ENCODE results near the gene KIZ.

KIZ gene, protein sequence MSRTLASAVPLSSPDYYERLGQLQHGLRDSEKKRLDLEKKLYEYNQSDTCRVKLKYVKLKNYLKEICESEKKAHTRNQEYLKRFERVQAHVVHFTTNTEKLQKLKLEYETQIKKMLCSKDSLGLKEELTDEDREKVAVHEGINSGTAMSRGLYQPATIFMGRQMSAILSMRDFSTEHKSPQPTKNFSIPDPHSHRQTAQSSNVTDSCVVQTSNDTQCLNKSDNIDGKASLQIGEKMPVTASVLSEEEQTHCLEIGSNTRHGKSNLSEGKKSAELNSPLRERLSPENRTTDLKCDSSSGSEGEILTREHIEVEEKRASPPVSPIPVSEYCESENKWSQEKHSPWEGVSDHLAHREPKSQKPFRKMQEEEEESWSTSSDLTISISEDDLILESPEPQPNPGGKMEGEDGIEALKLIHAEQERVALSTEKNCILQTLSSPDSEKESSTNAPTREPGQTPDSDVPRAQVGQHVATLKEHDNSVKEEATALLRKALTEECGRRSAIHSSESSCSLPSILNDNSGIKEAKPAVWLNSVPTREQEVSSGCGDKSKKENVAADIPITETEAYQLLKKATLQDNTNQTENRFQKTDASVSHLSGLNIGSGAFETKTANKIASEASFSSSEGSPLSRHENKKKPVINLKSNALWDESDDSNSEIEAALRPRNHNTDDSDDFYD

DNA sequence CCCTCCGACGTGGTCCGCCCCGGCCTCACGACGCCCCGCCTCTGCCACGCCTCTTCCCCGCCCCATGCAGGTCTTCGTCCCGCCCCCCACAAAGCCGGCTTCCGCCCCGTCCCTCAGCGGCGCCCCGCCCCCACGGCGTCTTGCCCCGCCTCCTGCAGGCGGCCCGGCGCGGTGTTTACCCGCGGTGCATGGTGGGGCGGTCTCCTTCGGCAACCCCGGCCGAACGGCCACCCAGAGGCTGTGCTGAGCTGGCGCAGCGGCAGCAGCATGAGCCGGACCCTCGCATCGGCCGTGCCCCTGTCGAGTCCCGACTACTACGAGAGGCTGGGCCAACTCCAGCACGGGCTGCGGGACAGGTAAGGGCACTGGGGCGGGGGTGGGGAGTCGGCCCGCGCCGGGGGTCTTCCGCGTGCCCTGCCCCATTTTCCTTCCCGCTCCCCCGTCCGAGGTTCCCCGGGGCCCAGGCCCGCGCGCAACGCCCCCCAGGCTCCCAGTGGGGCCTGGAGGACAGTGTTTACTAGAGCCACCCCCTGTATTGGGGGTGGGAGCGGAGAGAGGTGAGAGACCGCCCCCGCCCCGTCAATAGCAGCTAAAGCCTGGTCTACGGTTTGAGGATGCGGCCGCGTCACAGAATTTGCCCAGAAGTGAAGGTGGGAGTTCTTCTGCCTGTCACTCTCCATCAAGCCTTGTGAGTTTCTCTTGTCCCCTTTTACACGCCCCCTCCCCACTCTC is at the start of gene KIZ:
KIZ (plus strand) TSS at position 234 of the 732 bp plus-strand sequence; CDS start at position 268, 34 bp downstream.
- Histone ChIP-seq H3K9me3 (ENCODE audit: control insufficient read depth, insufficient read depth, low read length) (no peaks in the 10 kb centered on the region), H3K9ac (ENCODE audit: low read depth, low read length) (peak within 1 kb of the TSS; percentile 79), H3K36me3 (ENCODE audit: insufficient read depth, low read length) (no peaks in the 10 kb centered on the region; the same call in 1 of the 2 replicates), H3K4me1 (ENCODE audit: insufficient read depth, low read length) (peaks cover 5% of the 10 kb centered on the region; the same call in 1 of the 2 replicates)

DNA sequence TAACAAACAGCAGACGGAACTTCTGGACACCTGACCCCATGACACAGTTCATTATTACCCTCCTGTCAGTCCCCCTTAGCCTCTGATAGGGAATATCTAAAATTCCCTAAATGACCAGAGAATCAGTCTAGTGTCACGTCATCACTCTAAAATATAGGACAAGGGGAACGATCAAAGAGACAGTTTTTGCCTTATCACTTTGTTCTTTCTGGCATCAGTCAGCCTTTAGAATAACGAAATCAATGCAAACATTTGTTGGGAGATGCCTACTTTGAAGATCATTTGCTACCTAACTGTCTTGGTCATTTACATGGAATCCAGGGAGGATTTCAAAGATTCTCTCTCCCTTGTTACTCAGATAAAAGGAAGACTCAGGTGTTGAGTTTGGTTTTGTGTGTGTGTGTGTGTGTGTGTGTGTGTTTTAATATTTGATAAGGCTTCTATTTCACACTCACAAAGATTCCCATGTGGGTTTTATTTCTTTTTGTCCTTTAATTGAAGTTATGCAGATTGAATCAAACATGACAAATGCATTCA is 48.0 kb upstream of the KIZ start:
- Histone ChIP-seq H3K9me3 (ENCODE audit: control insufficient read depth, insufficient read depth, low read length) (no peaks in the 10 kb centered on the region), H3K4me1 (ENCODE audit: insufficient read depth, low read length) (no peaks in the 10 kb centered on the region), H3K36me3 (ENCODE audit: insufficient read depth, low read length) (no peaks in the 10 kb centered on the region), H3K9ac (ENCODE audit: low read depth, low read length) (no peak overlapping the region)

DNA sequence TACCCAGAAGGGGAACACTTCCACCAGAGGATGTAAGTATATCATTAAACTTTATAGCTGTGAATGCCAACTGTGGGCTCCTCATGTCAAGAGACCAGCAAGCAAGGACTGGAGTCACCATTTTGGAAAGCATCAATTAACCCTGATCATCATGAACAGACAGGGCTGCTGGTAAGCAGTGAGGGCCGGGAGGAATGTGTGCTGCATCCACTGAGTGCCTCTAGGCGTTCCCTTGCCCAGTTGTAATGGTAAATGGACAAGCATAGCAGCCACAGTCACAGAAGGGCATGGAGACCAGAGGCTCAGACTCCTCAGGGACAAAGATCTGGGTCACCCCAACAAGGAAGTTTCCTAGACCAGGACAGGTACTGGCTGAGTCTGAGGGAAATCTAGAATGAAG is 43.3 kb upstream of the KIZ start:
- Histone ChIP-seq H3K36me3 (ENCODE audit: insufficient read depth, low read length) (no peaks in the 10 kb centered on the region), H3K4me1 (ENCODE audit: insufficient read depth, low read length) (no peaks in the 10 kb centered on the region), H3K9me3 (ENCODE audit: control insufficient read depth, insufficient read depth, low read length) (no peaks in the 10 kb centered on the region), H3K9ac (ENCODE audit: low read depth, low read length) (no peak overlapping the region)

DNA sequence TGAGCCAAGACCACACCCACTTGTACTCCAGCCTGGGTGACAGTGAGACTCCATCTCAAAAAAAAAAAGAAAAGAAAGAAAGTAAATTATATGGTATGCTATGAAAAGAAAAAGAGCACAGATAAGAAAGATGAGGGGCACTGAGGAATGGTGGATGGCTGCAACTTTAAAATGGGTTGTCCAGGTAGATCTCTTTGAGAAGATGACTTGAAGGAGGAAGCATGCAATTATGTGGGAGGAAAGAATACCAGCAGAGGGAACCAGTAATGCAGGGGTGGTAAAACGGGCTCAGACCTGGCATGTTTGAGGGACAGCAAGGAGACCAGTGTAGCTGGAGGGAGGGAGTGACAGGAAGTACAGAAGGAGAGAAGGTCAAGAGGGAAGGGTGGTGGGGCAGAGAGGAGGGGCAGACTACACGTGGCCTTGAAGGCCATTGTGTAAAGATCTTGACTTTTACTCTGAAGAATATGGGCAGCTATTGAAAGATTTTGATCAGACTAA is 42.0 kb upstream of the KIZ start:
- no peaks in the 10 kb centered on the region for H3K36me3 ChIP-seq (ENCODE audit: insufficient read depth, low read length)
- peaks cover 5% of the 10 kb centered on the region; the same call in 1 of the 2 replicates for H3K4me1 ChIP-seq (ENCODE audit: insufficient read depth, low read length)
- no peaks in the 10 kb centered on the region for H3K9me3 ChIP-seq (ENCODE audit: control insufficient read depth, insufficient read depth, low read length)
- H3K9ac ChIP-seq (ENCODE audit: low read depth, low read length) = no peak overlapping the region

DNA sequence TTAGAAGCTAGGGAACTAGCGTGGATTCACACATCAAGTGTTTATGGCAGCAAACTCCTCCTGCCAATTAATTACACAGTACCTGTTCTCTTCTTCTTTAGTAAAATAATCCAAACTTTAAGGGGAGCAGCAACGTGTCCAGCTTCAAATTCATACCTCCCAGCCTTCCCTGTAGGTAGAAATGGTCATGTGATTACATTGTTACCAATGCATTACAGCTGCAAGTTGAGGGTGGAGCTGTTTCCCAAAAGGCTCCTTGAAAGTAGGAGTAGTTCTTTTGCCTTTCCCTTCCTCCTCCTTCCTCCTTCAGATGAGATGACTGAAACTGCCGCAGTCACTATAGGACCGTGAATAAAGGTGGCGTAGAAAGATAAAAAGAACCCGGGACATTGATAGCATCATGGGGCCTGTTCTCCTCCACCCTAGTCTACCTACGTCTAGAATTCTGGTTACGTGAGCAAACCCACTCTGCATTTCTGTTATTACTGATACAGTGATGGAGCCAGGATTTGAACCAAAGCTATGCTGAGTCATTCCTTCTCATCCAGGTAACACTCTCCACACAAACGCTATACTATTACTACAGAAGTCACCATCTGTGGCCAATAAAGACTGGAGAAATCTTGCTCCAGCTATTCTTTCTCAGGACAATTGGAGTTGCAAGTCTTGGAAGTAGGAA is 37.9 kb upstream of the KIZ start:
- peaks cover 27% of the 10 kb centered on the region for H3K4me1 ChIP-seq (ENCODE audit: insufficient read depth, low read length)
- no peaks in the 10 kb centered on the region for H3K9me3 ChIP-seq (ENCODE audit: control insufficient read depth, insufficient read depth, low read length)
- H3K9ac ChIP-seq (ENCODE audit: low read depth, low read length) = no peak overlapping the region
- H3K36me3 ChIP-seq (ENCODE audit: insufficient read depth, low read length) = no peaks in the 10 kb centered on the region

DNA sequence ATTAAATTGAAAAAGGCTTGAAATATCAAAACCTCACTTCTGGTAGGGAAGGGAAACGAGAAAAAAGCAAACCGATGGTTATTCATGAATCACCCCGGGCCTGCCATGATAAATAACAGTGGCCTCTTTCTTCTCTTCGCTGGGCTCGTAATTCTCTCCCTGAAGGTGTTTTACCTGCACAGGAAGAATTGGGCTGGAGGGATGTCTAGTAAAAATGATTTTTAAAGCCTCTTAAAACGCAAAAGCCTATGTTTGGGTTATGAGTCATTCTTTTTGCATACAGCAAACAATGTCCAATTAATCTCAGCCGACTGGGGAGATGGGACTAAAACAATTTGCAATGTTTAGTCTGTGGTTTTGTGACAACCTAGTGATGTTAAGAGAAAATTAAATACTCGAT is 36.5 kb upstream of the KIZ start:
- no peaks in the 10 kb centered on the region for H3K36me3 ChIP-seq (ENCODE audit: insufficient read depth, low read length)
- peaks cover 27% of the 10 kb centered on the region for H3K4me1 ChIP-seq (ENCODE audit: insufficient read depth, low read length)
- no peaks in the 10 kb centered on the region for H3K9me3 ChIP-seq (ENCODE audit: control insufficient read depth, insufficient read depth, low read length)
- H3K9ac ChIP-seq (ENCODE audit: low read depth, low read length) = no peak overlapping the region

DNA sequence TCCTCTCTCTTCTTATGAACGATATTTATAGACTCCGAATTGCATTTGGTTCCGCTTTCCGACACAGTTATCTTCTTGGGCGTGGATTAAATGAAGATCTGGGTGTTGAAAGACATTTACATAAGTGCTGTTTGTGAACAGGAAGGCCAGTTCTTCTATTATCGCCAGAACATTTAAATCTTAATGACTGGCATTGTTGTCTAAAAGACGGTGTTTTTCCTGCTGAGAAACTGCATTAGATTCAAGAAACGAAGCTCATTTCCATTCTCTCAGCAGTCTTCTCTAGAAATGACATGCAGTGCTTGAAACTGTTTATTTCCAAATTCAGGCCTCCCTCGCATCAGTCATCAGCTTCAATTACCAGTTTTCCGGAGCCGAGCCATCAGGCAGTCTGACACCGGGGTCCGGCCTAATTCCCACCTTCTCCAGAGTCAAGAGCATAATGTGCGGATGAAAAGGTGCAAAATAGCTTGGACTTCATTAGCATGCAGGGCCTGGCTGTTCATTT is 35.7 kb upstream of the KIZ start:
- Histone ChIP-seq H3K9ac (ENCODE audit: low read depth, low read length) (peak overlapping the region; percentile 6; the same call in 1 of the 2 replicates), H3K9me3 (ENCODE audit: control insufficient read depth, insufficient read depth, low read length) (no peaks in the 10 kb centered on the region), H3K36me3 (ENCODE audit: insufficient read depth, low read length) (no peaks in the 10 kb centered on the region), H3K4me1 (ENCODE audit: insufficient read depth, low read length) (peaks cover 27% of the 10 kb centered on the region)

DNA sequence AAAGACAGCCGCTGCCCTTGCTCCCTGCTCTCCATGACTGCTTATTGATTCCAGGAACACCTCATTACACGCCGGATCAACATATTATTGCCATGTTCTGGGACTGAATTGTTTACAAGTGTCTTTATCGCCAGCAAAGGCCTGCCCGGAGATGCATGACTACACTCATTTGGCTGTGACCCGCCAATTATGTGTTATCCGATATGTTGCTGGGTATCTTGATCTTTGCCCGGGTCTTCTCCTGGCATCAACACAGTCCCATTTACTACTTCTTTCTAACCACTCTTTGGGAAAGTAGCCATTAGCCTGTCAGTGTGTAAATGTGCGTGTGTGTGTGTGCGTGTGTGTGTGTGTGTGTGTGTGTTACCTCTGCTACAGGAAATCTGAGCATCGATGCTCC is 35.2 kb upstream of the KIZ start:
- peaks cover 27% of the 10 kb centered on the region for H3K4me1 ChIP-seq (ENCODE audit: insufficient read depth, low read length)

DNA sequence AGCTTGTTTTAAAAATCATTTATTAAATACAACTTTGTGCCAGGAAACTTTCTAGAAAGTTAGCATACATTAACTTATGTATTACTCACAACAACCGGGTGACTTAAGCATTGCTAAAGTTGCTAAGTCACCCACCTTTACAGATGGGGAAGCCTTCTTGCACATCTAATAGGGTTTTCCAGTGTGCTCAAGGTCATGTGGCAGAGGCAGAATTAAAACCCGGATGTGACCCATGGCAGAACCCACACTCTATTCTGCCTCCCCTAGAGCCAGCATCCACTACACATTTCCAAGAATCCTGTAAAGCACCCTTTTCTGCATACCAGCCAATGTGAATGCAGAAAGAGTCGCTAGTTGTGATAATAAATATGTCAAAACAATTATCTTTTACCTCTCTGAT is 33.1 kb upstream of the KIZ start:
- Histone ChIP-seq H3K9ac (ENCODE audit: low read depth, low read length) (no peak overlapping the region), H3K36me3 (ENCODE audit: insufficient read depth, low read length) (no peaks in the 10 kb centered on the region), H3K9me3 (ENCODE audit: control insufficient read depth, insufficient read depth, low read length) (no peaks in the 10 kb centered on the region), H3K4me1 (ENCODE audit: insufficient read depth, low read length) (peaks cover 26% of the 10 kb centered on the region)

More for the DNA sequence above, 35.2 kb upstream of the KIZ start:
- Histone ChIP-seq H3K9me3 (ENCODE audit: control insufficient read depth, insufficient read depth, low read length) (no peaks in the 10 kb centered on the region), H3K36me3 (ENCODE audit: insufficient read depth, low read length) (no peaks in the 10 kb centered on the region), H3K9ac (ENCODE audit: low read depth, low read length) (no peak overlapping the region)

DNA sequence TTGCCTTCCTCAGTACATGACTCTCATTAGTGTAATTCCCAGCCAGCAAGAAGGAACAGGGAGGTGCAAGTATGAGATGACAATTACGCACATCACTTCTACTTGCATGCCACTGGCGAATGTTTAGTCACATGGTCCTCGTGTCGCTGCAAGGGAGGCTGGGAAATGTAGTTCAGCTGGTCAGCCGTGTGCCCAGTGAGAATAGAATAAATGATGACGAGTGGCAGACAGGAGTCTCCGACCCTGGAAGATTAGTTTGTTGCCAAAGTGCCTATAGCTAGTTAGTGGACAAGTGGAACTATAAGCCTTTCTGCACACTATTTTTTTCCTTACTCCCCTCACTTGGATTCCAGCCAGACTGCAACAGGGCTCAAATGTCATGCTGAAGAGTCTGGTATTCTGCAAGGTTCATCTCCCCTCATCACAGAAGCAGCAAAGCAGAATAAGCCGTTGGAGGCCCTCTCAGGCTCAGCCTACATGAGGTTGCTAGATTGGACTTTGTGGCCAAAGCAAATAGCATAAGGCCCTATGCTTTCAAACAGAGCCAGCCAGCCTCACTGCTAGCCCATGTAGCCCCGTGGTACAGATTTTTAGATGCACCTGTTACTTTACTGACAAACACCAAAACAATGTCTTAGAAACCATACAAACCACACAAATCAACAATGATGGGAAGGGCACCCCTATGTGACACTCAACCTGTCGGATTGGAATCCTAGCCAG is 29.4 kb upstream of the KIZ start:
- H3K4me1 ChIP-seq (ENCODE audit: insufficient read depth, low read length) = peaks cover 2% of the 10 kb centered on the region; the same call in 1 of the 2 replicates
- no peaks in the 10 kb centered on the region for H3K9me3 ChIP-seq (ENCODE audit: control insufficient read depth, insufficient read depth, low read length)
- H3K36me3 ChIP-seq (ENCODE audit: insufficient read depth, low read length) = no peaks in the 10 kb centered on the region
- no peak overlapping the region for H3K9ac ChIP-seq (ENCODE audit: low read depth, low read length)

DNA sequence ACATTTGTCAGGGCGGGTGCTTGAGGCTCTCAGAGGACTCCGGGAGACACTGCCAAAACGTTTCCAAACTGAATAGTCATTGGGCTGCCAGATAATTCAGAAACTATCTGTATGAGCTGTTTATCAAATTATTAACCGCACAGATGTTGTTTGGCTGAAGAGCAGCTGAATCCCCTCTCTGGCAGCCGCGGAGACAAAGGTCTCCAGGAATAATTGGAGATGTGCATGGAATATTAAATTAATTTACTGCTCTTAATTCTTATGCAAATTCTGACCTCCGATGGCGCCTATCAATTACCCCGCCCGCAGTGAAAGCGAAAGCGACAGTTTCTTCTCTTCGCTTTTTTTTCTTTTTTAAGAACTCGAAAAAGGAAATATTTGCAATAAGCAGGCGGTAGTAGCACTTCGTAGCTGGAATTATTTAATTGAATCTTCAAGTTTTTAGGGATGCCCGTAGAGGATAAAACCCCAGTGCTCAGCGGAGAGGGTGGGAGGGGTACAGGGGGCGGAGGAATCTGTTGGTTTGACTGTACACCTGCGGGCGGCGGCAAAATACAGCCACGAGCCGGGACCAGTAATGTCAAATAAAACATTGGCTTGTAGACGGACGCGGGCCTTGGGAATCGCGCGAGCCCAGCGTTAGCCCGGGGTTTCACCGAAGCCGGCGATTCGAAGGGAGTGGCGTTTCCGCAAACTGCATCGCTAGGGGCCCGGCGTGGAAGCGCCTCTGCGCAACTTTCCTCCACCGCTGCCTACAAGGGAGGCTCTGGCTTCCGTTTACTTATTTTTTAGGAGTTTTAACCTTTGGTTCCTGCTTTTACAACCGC is 25.9 kb upstream of the KIZ start:
- Histone ChIP-seq H3K4me1 (ENCODE audit: insufficient read depth, low read length) (no peaks in the 10 kb centered on the region), H3K36me3 (ENCODE audit: insufficient read depth, low read length) (no peaks in the 10 kb centered on the region), H3K9me3 (ENCODE audit: control insufficient read depth, insufficient read depth, low read length) (no peaks in the 10 kb centered on the region), H3K9ac (ENCODE audit: low read depth, low read length) (peak overlapping the region; percentile 63)

DNA sequence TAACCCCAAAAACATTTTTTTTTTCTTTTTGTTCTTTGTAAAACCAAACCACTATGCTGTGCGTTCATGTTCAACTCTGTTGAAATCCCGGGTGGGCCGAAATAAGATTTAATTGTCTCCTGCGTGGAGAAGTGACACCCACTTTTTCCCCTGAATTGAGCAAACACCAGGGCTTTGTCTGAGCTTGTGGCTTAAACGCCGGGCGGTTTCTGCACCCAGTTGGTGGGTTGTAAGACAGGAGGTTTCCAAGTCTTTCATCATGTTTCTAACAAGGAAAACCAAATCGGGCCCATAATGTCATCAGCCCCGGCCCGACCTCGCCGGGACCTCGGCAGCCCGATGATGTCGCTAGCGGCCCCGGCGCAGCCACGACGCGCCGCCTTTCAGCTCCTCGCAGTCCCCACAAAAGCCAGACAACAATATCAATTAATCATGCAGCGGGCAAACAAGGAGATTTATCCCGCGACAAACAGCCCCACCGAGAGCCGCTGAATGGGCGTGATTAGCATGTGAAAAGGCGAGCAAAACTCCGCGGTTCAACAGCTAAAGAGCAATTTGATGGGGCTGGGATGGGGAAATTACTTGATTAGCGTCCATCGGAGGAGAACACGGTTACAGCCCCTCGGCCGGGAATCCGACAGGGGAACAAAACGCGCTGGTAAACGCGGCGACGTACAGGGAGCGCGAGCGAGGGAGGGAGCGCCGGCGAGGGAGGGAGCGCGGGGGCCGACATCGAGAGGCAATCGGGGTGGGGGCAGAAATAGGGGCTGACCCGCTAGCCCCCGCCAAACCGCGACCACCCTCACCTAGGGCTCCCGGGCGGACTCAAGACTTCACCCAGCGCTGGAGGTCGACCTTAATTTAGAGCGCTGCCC is 25.1 kb upstream of the KIZ start:
- Histone ChIP-seq H3K4me1 (ENCODE audit: insufficient read depth, low read length) (no peaks in the 10 kb centered on the region), H3K9me3 (ENCODE audit: control insufficient read depth, insufficient read depth, low read length) (no peaks in the 10 kb centered on the region), H3K9ac (ENCODE audit: low read depth, low read length) (peak overlapping the region; percentile 63), H3K36me3 (ENCODE audit: insufficient read depth, low read length) (no peaks in the 10 kb centered on the region)
